Measurements from ENCODE around the gene WDR5. TPM values are rescaled to one million over a fixed set of nuclear protein-coding genes. Genes with fewer than 3 reads are reported as not detected.

WDR5 gene
- total RNA-seq, 1 donor from 2014 or later = 71.2 TPM

DNA sequence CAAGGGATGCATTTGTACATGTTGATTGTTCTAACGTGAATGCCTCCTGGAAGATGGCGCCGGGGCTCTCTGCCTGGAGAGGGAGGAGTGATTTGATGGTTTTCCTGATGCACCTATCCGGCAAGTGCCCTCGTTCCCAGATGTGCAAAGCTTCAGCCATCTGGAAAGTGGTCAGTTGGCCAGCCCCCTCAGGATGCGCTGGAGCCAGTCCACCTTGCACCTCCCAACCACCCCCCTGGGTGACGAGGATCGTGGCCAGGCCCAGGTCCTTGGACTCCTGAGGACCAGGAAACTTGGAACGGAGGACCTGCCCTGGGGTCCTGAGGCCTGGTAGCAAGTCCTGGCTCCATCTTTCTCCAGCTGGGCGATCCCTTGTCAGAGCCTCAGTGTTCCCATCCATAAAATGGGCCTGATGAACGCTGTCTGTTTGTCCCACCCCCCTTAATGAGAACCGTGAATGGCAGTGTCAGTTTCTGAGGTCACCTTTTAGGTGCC is 52.1 kb downstream of the WDR5 start:
- Mint-ChIP-seq H3K36me3 (ENCODE audit: low read depth) (no peaks in the 10 kb centered on the region), H3K4me1 (peaks cover 3% of the 10 kb centered on the region), H3K27me3 (no peaks in the 10 kb centered on the region), H3K9me3 (peaks cover 1% of the 10 kb centered on the region), H3K4me3 (no peak overlapping the region), H3K27ac (no peak overlapping the region)
- DNase-seq = no peak
- intact Hi-C loops (cut with micrococcal nuclease) = no loop called here

DNA sequence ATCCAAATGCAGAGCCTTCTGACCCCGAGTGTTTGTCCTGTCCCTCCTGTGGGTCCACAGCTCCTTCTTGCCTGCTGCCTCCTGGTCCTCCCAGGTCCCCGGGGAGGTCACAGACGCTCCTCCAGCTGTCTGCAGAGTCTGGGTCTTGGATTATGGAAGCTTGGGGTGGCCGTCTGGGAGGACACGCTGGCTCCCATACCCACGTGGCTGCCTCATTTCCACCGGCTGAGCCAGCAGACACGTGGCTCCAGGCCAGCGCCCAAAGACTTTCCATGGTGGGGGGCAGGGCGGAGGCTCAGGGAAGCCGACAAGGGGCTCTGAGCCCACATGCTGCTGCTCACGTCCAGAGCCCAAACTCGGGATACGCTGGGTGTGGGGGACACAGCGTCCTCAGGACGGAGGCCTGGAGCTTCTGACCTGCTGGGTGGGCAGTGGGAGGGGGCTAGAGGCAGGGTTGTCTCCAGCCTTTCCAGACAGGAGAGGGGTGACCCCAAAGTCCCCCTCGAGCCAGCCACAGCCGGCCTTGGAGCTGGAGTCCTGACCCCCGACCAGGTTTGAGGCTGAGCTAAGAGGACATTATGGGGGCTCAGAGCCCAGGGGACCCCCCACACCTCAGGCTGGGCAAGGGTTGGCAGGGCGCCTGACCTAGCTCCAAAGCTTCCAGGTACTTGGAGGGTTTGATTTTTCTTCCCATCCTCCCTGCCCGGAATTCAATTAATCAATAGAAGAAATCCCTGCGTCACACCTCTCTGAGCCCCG is 52.7 kb downstream of the WDR5 start:
- Mint-ChIP-seq H3K4me3 (no peak overlapping the region), H3K4me1 (peaks cover 3% of the 10 kb centered on the region), H3K27me3 (no peaks in the 10 kb centered on the region), H3K36me3 (ENCODE audit: low read depth) (no peaks in the 10 kb centered on the region), H3K9me3 (no peaks in the 10 kb centered on the region), H3K27ac (no peak overlapping the region)
- intact Hi-C loops (cut with micrococcal nuclease) = no loop called here
- DNase-seq = no peak

DNA sequence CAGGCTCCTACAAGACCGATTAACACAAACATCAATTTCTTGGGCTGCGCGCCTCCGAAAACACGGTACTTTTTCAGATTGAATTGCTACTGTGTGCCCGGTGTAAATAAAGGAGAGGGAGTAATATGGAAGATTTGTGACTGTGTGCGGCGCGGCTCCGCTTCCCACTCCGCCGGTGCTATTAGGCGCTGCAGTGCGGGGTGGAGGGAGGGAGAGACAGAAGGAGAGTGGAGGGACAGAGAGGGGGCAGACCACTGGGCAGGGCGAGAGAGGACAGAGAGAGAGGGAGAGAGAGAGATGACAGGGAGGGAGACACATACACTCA is 53.2 kb downstream of the WDR5 start:
- intact Hi-C loops (cut with micrococcal nuclease) = no loop called here

DNA sequence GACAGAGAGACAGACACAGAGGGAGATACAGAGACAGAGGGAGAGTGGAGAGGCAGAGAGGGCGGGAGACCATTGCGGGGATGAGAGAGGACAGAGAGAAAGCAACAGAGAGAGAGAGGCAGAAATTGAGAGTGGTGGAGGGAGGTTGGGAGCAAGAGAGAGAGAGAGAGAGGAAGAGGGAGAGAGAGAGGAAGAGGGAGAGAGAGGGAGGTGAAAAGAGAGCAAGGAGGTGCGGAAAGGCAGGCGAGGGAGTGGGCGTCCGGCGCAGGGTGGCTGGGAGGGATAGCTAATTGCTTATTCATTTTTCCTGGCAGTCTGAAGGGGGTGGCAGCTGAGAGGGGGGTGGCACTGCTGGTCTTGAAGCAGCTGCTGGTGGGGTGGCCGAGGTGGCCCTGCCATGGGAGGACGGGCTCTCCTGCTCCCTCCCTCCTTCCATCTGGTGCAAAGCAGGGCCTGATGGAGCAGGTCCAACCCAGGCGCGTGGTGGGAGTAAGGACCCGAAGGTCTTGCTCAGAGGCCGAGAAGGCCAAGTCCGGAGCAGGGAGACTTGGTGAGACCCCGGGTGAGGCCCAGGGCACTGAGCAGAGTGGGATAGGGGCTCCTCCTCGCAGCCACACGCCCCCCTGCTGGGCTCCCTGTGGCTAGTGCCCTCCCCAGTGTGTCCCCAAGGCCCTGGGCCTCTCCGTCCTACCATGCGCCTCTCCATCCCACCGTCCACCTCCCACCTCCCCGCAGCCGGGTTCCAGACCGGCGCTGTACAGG is 53.8 kb downstream of the WDR5 start:
- no peaks in the 10 kb centered on the region for H3K9me3 Mint-ChIP-seq
- no peaks in the 10 kb centered on the region for H3K27me3 Mint-ChIP-seq
- no peaks in the 10 kb centered on the region for H3K36me3 Mint-ChIP-seq (ENCODE audit: low read depth)
- peaks cover 3% of the 10 kb centered on the region for H3K4me1 Mint-ChIP-seq
- no peak for DNase-seq
- no peak overlapping the region for H3K4me3 Mint-ChIP-seq
- intact Hi-C loops (cut with micrococcal nuclease) = no loop called here
- H3K27ac Mint-ChIP-seq = no peak overlapping the region

More for the DNA sequence above, 53.2 kb downstream of the WDR5 start:
- H3K4me3 Mint-ChIP-seq = no peak overlapping the region
- no peaks in the 10 kb centered on the region for H3K27me3 Mint-ChIP-seq
- no peak overlapping the region for H3K27ac Mint-ChIP-seq
- H3K36me3 Mint-ChIP-seq (ENCODE audit: low read depth) = no peaks in the 10 kb centered on the region
- H3K9me3 Mint-ChIP-seq = no peaks in the 10 kb centered on the region
- peaks cover 3% of the 10 kb centered on the region for H3K4me1 Mint-ChIP-seq
- DNase-seq = no peak

DNA sequence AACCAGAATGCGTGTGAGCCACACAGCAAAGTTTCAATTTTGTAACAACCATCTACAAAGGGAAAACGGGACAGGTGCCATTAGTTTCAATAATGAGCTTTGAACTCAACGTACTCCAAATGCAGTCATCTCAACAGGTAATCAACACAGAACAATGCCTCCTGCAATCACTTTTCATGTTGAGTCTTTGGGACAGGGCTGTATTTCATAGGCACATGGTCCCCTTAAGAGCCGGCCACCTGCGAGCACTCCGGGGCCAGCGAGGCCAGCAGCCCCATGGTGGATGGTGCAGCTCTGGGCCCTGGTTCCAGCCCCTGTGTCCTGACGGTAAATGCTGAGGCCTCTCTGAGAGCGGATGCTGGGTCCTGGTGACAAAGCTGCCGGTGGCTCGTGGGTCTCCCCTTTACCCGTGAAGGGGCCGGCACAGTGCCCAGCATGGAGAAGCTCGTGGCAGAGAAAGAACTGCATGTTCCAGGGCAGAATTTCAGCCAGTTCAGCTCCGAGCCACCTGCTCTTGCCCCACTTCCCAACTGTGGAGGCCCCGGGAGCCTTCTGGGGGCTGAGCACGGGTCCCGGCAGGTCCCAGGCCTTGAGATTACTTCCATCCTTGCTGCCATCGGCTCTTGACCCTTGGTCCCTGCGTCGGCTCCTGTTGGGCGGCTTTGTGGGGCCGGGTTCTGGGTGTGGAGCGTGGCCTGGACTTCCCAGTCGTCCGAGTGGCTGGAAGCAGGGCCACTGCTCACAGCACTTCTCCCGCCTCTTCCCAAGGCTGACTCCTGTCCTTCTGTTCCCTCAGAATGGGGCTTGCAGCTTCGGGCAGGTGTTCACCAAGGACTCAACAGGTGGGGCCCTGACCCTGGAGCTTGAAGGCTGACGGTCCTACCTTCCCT is 54.6 kb downstream of the WDR5 start:
- Mint-ChIP-seq H3K27ac (no peak overlapping the region), H3K4me1 (peaks cover 4% of the 10 kb centered on the region), H3K9me3 (no peaks in the 10 kb centered on the region), H3K4me3 (no peak overlapping the region), H3K27me3 (no peaks in the 10 kb centered on the region), H3K36me3 (ENCODE audit: low read depth) (no peaks in the 10 kb centered on the region)
- DNase-seq = no peak
- intact Hi-C loops (cut with micrococcal nuclease) = no loop called here

DNA sequence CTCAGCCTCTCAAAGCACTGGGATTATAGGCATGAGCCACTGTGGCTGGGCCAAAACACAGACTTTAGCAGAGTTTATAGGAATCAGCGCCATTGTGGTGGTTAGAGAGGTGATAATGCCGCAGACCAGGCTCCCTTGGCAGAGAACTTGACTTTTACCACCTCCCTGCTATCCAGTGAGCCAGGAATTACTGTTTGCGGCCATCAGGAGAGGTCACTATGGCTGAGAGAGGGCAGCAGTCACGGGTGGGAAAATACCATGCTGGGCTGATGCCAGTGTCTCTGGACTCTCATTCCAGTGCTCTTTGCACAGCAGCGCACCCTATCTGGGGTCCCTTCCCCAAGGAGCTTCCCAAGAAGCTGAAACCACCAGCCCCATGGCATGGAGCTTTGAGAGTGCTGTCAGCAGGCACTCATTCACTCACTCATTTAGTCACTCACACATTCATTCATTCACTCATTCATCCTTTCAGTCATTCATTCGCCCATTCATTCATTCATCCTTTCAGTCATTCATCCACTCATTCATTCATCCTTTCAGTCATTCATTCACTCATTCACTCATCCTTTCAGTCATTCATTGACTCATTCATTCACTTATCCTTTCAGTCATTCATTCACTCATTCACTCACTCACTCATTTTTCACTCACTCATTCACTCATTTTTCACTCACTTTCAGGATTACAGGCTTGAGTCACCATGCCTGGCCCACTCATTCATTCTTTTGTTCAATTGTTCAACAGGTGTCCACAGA is 55.8 kb downstream of the WDR5 start:
- H3K27ac Mint-ChIP-seq = no peak overlapping the region
- H3K4me3 Mint-ChIP-seq = no peak overlapping the region
- intact Hi-C loops (cut with micrococcal nuclease) = no loop called here
- no peak for DNase-seq
- H3K9me3 Mint-ChIP-seq = no peaks in the 10 kb centered on the region
- H3K4me1 Mint-ChIP-seq = peaks cover 4% of the 10 kb centered on the region
- H3K27me3 Mint-ChIP-seq = no peaks in the 10 kb centered on the region
- H3K36me3 Mint-ChIP-seq (ENCODE audit: low read depth) = no peaks in the 10 kb centered on the region

DNA sequence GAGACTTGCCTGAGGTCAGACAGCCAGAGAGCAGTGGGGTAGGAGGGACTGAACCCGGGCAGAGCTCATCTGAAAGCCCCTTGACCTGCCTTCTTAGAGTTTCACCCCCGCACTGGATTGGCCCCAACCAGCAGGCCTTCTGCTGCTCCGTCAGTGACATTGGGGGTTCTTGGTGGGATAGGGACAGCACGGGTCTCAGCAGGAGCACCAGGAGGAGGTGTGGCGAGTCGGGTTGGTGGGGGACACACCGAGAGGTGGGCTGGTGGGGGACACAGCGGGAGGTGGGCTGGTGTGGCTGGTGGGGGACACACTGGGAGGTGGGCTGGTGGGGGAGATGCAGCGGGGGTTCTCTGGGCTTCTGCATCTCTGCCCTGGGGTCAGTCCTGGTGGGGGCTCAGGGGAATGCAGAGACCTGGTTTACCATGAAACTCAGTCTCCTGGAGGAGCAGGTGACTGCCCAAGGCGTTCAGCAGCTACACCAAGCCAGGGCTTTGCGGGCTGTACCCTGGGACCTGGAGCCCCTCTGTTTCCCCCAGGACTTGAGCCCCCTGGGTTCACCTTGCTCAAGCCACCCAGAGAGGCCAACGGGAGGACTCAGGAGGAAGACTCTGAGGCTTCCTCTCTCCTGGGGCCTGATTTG is 56.5 kb downstream of the WDR5 start:
- DNase-seq = no peak
- Mint-ChIP-seq H3K9me3 (no peaks in the 10 kb centered on the region), H3K27ac (no peak overlapping the region), H3K36me3 (ENCODE audit: low read depth) (no peaks in the 10 kb centered on the region), H3K4me3 (no peak overlapping the region), H3K4me1 (peaks cover 4% of the 10 kb centered on the region), H3K27me3 (peaks cover 4% of the 10 kb centered on the region)
- intact Hi-C loops (cut with micrococcal nuclease) = no loop called here

DNA sequence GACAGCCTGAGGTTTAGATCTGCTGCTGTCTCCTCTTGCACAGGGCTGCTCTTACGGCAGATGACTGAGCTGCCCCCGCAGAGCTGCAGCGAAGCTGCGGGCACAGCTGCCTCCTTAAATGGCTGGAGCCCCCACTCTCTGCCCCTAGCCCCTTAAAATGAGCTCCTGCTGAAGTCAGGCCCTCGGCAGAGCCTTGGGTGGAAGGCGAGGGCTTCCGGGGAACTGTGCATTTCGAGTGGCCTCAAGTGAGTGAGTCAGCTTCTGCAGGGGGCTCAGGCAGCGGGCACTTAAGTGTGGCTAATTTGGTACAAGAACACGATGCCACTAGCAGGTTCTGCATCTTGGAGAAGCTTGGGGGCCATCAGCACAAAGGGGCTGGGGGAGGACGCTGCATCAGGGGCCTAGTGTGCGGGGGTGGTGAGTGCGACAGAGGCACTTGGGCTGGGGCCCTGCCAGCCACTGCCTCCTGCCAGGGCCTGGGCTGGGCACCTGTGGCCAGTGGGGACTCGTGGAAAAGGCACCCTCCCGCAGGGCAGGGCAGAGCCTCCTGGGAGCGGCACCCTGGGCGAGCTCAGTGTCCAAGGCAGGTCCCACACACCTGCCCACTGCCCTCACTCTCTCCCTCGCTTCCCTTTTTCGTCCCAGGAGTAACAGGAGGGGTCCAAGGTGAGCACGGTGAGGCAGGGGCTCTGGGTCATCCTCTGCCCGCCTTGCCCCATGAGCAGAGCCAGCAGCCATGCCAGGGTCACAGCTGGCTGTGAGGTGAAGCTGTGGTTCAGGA is 57.3 kb downstream of the WDR5 start:
- no peaks in the 10 kb centered on the region for H3K36me3 Mint-ChIP-seq (ENCODE audit: low read depth)
- intact Hi-C loops (cut with micrococcal nuclease) = no loop called here
- peaks cover 7% of the 10 kb centered on the region for H3K27me3 Mint-ChIP-seq
- DNase-seq = no peak
- peaks cover 4% of the 10 kb centered on the region for H3K4me1 Mint-ChIP-seq
- no peaks in the 10 kb centered on the region for H3K9me3 Mint-ChIP-seq
- no peak overlapping the region for H3K27ac Mint-ChIP-seq
- H3K4me3 Mint-ChIP-seq = no peak overlapping the region

DNA sequence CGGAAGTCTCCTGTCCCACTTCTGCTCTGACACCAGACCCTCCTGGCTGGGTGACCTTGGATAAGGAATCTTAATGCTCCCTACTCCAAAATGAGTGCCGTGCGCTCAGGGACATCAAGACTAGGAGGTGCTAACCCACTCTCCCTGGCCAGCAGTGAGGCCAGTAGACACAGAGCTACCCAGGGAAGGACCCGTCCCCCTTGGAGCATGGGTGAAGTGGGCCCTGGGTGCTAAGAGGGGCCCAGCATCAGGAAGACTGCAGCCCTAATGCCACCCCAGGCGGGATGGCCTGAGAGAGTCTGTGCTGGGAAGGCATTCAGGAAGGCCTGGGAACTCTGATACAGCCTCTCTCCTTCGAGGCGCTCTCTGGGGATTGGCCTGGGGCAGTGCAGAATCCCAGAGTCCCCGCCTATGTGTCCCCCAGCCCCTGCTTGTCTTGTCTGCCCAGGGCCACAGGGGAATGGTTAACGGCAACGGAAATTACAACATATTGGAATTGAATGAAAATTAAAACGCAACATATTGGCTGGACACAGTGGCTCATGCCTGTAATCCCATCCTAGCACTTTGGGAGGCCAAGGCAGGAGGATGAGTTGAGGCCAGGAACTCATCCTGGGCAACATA is 58.1 kb downstream of the WDR5 start:
- DNase-seq = no peak
- H3K4me3 Mint-ChIP-seq = no peak overlapping the region
- peaks cover 7% of the 10 kb centered on the region for H3K4me1 Mint-ChIP-seq
- H3K27me3 Mint-ChIP-seq = peaks cover 7% of the 10 kb centered on the region
- H3K36me3 Mint-ChIP-seq (ENCODE audit: low read depth) = no peaks in the 10 kb centered on the region
- intact Hi-C loops (cut with micrococcal nuclease) = no loop called here
- H3K27ac Mint-ChIP-seq = no peak overlapping the region
- no peaks in the 10 kb centered on the region for H3K9me3 Mint-ChIP-seq

DNA sequence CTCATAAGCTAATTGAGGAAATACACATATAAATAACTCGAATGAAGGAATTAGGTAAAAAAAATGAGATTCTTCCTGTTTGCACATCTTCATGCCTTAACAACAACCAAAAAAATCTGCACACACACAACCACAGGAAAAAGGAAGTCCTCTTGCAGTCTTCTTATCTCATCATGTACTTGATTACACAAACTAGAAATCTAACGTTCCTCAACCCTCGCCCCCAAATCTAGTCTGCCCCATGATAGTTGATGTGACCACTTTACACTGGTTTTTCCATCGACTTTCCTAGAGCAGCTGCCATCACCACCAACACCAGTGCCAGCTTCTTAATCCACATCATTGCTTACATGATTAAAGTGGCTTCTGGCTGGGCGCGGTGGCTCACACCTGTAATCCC is 59.7 kb downstream of the WDR5 start:
- Mint-ChIP-seq H3K36me3 (ENCODE audit: low read depth) (no peaks in the 10 kb centered on the region), H3K27me3 (peaks cover 7% of the 10 kb centered on the region), H3K4me3 (peak overlapping the region; percentile 19), H3K9me3 (no peaks in the 10 kb centered on the region), H3K4me1 (peaks cover 7% of the 10 kb centered on the region), H3K27ac (no peak overlapping the region)
- no peak for DNase-seq
- intact Hi-C loops (cut with micrococcal nuclease) = no loop called here

DNA sequence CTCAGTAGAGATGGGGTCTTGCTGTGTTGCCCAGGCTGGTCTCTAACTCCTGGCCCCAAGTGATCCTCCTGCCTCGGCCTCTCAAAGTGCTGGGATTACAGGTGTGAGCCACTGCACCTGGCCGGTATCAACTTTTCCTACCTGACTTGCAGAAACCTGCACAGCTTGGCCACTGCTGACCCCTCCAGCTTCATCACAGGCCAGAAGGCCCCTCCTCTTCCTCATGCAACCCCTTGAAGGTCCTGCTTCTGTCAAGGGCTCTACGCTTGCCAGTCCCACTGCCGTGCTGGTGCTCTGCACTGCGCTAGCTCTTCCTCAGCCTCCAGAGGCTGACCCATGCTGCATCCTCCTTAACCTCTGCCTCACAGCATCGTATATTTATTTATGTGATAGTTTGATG is 61.0 kb downstream of the WDR5 start:
- Mint-ChIP-seq H3K4me1 (peaks cover 7% of the 10 kb centered on the region), H3K9me3 (no peaks in the 10 kb centered on the region), H3K4me3 (no peak overlapping the region), H3K27me3 (peaks cover 9% of the 10 kb centered on the region), H3K36me3 (ENCODE audit: low read depth) (no peaks in the 10 kb centered on the region), H3K27ac (no peak overlapping the region)
- intact Hi-C loops (cut with micrococcal nuclease) = no loop called here
- no peak for DNase-seq

DNA sequence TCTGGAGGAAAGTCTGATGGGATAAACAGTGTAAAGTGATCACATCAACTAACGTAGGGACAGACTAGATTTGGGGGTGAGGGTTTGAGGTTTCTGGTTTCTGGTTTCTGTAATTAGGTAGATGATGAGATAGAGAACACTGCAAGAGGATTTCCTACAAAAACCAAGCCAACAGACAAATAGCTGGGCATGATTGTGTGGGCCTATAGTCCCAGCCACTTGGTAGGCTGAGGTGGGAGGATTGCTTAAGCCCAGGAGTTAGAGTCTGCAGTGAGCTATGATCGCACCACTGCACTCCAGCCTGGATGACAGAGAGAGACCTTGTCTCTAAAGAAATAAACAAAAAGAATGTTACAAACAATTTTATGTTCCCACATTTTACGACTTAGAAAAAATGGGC is 62.9 kb downstream of the WDR5 start:
- DNase-seq = no peak
- peaks cover 16% of the 10 kb centered on the region for H3K27me3 Mint-ChIP-seq
- H3K4me1 Mint-ChIP-seq = peaks cover 7% of the 10 kb centered on the region
- H3K4me3 Mint-ChIP-seq = no peak overlapping the region
- no peak overlapping the region for H3K27ac Mint-ChIP-seq
- intact Hi-C loops (cut with micrococcal nuclease) = no loop called here
- no peaks in the 10 kb centered on the region for H3K9me3 Mint-ChIP-seq
- no peaks in the 10 kb centered on the region for H3K36me3 Mint-ChIP-seq (ENCODE audit: low read depth)

All from activated CD4-positive, alpha-beta T cell treated with anti-CD3 and anti-CD28 coated beads, Interleukin-2, amount 10 ng/mL, durations not matched to agents 24 days and 14 days (primary cell).